Mesothelial cell of epicardium (in vitro differentiated cells): Measurements from ENCODE around the gene ABR. TPM values are rescaled to one million over a fixed set of nuclear protein-coding genes. Genes with fewer than 3 reads are reported as not detected.
"Not testable (repeated sequence)": the region's sequence is repeated elsewhere in the genome, so short reads cannot be mapped to it uniquely, and the experiment has no call there.

Experiments
- DNase-seq, 2 experiments: peaks; one replicate each; pipeline ENCODE4 v3.0.0; 2021; ENCODE audit warnings: low spot score in 2 of 2; ENCODE audit not compliant: unreplicated experiment in 2 of 2
- H3K27ac Mint-ChIP-seq: 2 replicates; pipeline ENCODE4 v1.8.0; 2021; ENCODE audit warnings: mixed read lengths
- H3K27me3 Mint-ChIP-seq: 2 replicates; pipeline ENCODE4 v1.8.0; 2021; ENCODE audit warnings: low read depth, mixed read lengths
- H3K36me3 Mint-ChIP-seq: 2 replicates; pipeline ENCODE4 v1.8.0; 2021; ENCODE audit warnings: mixed read lengths
- H3K4me1 Mint-ChIP-seq: 2 replicates; pipeline ENCODE4 v1.8.0; 2021; ENCODE audit warnings: mixed read lengths
- H3K4me3 Mint-ChIP-seq: 2 replicates; pipeline ENCODE4 v1.8.0; 2021; ENCODE audit warnings: mild to moderate bottlenecking, moderate library complexity, mixed read lengths
- H3K9me3 Mint-ChIP-seq: 2 replicates; pipeline ENCODE4 v1.8.0; 2021; ENCODE audit warnings: mixed read lengths
- total RNA-seq: library from RNA; stranded (reverse); gene quantifications from 3 replicates; pipeline ENCODE4 v1.2.1, GENCODE V29; 2021
- TF ChIP-seq, protein P1 (sequence below): fragments of 200-600 bp; sonication (generic); IDR thresholded peaks from one replicate; pipeline ENCODE4 v1.5.0; 2021; ENCODE audit warnings: antibody characterized with exemption; ENCODE audit not compliant: unreplicated experiment

Gene ABR
- total RNA-seq, 1 donor from 2014 or later: 70.1 TPM

- peaks cover 47% of the 10 kb centered on the region for H3K4me1 Mint-ChIP-seq
- peak overlapping the region; percentile 79 for H3K27ac Mint-ChIP-seq
- H3K9me3 Mint-ChIP-seq: no peaks in the 10 kb centered on the region
- DNase-seq: no peak
- no peaks in the 10 kb centered on the region for H3K27me3 Mint-ChIP-seq
- H3K36me3 Mint-ChIP-seq: peaks cover 29% of the 10 kb centered on the region
- H3K4me3 Mint-ChIP-seq: no peak overlapping the region
- TF ChIP-seq, protein P1, sequence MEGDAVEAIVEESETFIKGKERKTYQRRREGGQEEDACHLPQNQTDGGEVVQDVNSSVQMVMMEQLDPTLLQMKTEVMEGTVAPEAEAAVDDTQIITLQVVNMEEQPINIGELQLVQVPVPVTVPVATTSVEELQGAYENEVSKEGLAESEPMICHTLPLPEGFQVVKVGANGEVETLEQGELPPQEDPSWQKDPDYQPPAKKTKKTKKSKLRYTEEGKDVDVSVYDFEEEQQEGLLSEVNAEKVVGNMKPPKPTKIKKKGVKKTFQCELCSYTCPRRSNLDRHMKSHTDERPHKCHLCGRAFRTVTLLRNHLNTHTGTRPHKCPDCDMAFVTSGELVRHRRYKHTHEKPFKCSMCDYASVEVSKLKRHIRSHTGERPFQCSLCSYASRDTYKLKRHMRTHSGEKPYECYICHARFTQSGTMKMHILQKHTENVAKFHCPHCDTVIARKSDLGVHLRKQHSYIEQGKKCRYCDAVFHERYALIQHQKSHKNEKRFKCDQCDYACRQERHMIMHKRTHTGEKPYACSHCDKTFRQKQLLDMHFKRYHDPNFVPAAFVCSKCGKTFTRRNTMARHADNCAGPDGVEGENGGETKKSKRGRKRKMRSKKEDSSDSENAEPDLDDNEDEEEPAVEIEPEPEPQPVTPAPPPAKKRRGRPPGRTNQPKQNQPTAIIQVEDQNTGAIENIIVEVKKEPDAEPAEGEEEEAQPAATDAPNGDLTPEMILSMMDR: no peak
Measured at GRCh38 chr17:1000597-1001461, 179.0 kb downstream of the ABR start.

DNA sequence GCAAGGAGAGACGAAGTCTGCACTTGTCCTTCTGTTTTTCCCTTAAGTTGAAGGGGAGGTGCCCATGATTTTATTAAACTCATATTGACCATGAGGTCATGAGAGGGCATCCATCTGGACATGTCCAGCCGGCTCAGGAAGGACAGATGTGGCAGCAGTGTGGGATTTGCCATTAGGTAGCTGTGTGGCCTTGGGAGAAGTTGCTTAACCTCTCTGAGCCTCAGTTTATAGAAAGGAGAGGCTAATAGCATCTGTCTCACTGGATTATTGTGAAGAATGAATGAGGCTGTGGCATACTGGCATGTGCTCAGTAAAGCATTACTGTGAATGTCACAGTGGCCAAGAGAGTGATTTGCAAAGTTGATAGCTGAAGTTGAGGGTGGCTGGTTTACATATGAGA, 181.7 kb downstream of the ABR start:
- Mint-ChIP-seq H3K4me1 (peaks cover 44% of the 10 kb centered on the region), H3K36me3 (peaks cover 20% of the 10 kb centered on the region), H3K4me3 (peak overlapping the region; percentile 98), H3K9me3 (no peaks in the 10 kb centered on the region), H3K27ac (peak overlapping the region; percentile 52), H3K27me3 (no peaks in the 10 kb centered on the region)
- no peak for DNase-seq
- TF ChIP-seq, protein P1: no peak

DNA sequence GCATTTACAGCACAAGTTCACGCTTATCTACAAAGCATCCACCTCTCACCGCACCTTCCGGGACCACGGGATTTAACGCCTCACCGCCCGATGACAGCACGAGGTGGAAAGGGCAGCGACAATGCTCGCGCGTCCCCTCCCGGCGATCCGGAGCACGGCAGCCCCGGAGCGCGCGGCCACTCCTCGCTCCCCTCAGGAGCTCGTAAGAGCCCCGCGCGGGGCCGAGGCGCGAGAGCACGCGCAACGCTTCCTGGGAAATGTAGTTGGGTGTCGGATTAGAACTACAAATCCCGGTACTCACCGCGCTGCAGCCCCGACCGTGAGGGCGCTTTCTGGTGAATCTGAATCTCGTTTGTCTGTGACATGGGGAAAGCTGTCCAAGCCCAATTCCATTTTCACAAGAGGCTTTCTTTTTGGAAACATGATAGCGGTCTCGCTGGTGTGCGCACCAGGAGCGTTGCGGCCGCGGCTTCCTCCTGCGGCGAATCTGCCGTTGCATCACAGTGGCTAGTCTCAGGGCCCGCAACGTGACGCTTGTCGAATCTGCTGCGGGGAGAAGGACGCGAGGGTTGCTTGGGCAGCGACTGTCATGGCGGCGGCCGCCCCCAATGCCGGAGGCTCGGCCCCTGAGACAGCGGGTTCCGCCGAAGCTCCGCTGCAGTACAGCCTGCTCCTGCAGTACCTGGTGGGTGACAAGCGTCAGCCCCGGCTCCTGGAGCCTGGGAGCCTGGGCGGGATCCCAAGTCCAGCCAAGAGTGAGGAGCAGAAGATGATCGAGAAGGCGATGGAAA, 183.0 kb downstream of the ABR start, which contains the start of gene TIMM22:
TIMM22 (plus strand) TSS at position 576 of the 791 bp plus-strand sequence; CDS start at position 590, 14 bp downstream.
- peaks cover 34% of the 10 kb centered on the region for H3K4me1 Mint-ChIP-seq
- H3K36me3 Mint-ChIP-seq: peaks cover 15% of the 10 kb centered on the region
- H3K4me3 Mint-ChIP-seq: peak within 1 kb of the TSS; percentile 98
- TF ChIP-seq, protein P1: peak; percentile 79
- no peaks in the 10 kb centered on the region for H3K27me3 Mint-ChIP-seq
- DNase-seq: peak; percentile 82 to 93
- H3K9me3 Mint-ChIP-seq: no peaks in the 10 kb centered on the region
- H3K27ac Mint-ChIP-seq: peak within 1 kb of the TSS; percentile 99

DNA sequence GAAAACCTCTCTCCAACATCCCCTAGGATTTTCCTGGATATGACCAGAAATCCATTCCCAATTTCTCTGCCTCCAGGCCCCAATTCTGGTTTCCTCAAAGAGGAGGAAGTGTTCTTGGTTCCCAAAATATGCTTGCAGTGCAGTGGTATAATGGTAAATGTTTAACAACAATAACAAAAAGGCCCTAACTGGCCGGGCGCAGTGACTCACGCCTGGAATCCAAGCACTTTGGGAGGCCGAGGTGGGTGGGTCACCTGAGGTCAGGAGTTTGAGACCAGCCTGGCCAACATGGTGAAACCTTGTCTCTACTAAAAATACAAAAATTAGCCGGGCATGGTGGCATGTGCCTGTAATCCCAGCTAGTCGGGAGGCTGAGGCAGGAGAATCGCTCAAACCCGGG, 184.5 kb downstream of the ABR start:
- H3K27me3 Mint-ChIP-seq, H3K36me3 Mint-ChIP-seq, DNase-seq, H3K27ac Mint-ChIP-seq, H3K9me3 Mint-ChIP-seq, H3K4me3 Mint-ChIP-seq: not testable (repeated sequence)
- peaks cover 21% of the 10 kb centered on the region for H3K4me1 Mint-ChIP-seq

DNA sequence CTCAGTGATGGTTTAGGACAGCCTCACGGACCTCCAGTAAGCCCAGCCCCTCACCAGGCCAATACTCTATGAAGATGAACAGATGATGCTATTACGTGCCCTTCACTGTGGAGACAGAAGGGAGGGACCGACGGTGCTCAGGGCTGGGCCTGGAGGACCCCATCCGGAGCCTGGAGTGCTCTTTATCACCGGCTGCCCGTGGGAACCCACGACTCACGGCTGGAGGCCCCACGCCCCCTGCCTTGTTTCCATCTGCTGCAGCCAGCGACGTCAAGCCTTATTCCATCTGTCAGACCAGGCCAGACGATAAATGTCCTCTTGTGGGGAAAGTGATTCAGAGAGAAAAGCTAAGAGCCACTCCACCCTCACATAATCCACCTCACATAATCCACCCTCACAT, 186.8 kb downstream of the ABR start:
- TF ChIP-seq, protein P1: no peak
- Mint-ChIP-seq H3K27me3 (no peaks in the 10 kb centered on the region), H3K4me3 (no peak overlapping the region), H3K4me1 (peaks cover 9% of the 10 kb centered on the region), H3K27ac (no peak overlapping the region), H3K36me3 (no peaks in the 10 kb centered on the region), H3K9me3 (no peaks in the 10 kb centered on the region)
- DNase-seq: no peak

- DNase-seq: no peak
- no peak overlapping the region for H3K27ac Mint-ChIP-seq
Measured at GRCh38 chr17:988561-988960, 191.2 kb downstream of the ABR start.

More at GRCh38 chr17:988561-988960, 191.2 kb downstream of the ABR start:
- Mint-ChIP-seq H3K4me3 (no peak overlapping the region), H3K9me3 (no peaks in the 10 kb centered on the region), H3K27me3 (no peaks in the 10 kb centered on the region), H3K36me3 (no peaks in the 10 kb centered on the region), H3K4me1 (no peaks in the 10 kb centered on the region)
- TF ChIP-seq, protein P1: no peak
